HEK293 (cell line): ENCODE measurements around the gene TPM4.

Experiments
- CTCF ChIA-PET: fragments of 350-600 bp; formaldehyde crosslinking; extraction: SDS; loops from one replicate; lab custom pipeline; 2021; ENCODE audit warnings: antibody characterized with exemption; lab: Yijun Ruan, JAX
- POLR2A ChIA-PET: fragments of 300-600 bp; formaldehyde crosslinking; extraction: SDS; loops from one replicate; lab custom pipeline; 2020; ENCODE audit warnings: antibody characterized with exemption, inconsistent platforms; lab: Yijun Ruan, JAX
- H3K27ac ChIP-seq: fragments of 200-500 bp; sonication (Bioruptor generic); 2 replicates; pipeline ENCODE4 v1.5.1; 2014; ENCODE audit warnings: low read depth, low read length, control low read depth, inconsistent platforms; ENCODE audit errors: extremely low read depth
- H3K36me3 ChIP-seq, 2 experiments: fragments of 200-500 bp in 1 of 2; sonication (Bioruptor generic) in 1 of 2; 1 replicate in 1 of 2; 2 replicates in 1 of 2; pipeline ENCODE4 v1.5.1; 2014 to 2017; ENCODE audit warnings: inconsistent platforms in 2 of 2, low read length in 2 of 2; ENCODE audit not compliant: control insufficient read depth in 2 of 2, insufficient read depth in 1 of 2
- H3K4me1 ChIP-seq: fragments of 200-500 bp; sonication (Bioruptor generic); 2 replicates; pipeline ENCODE4 v1.5.1; 2014; ENCODE audit warnings: mild to moderate bottlenecking, low read length, inconsistent platforms; ENCODE audit not compliant: control insufficient read depth, insufficient read depth
- H3K4me3 ChIP-seq: 2 replicates; pipeline ENCODE4 v1.5.1; 2011; ENCODE audit warnings: low read depth, mild to moderate bottlenecking, control low read depth, low read length, moderate library complexity
- H3K9me3 ChIP-seq: fragments of 200-500 bp; sonication (Bioruptor generic); 2 replicates; pipeline ENCODE4 v1.5.1; 2014; ENCODE audit warnings: low read depth, low read length, inconsistent platforms; ENCODE audit not compliant: control insufficient read depth, insufficient read depth
- IKZF3 ChIP-seq: fragments of 450-650 bp; IDR thresholded peaks from 2 replicates; pipeline ENCODE4 v1.5.0; 2018; ENCODE audit warnings: missing biosample characterization, mild to moderate bottlenecking, missing genetic modification characterization, moderate library complexity
- MEIS1 ChIP-seq: sonication (generic); formaldehyde crosslinking; IDR thresholded peaks from 2 replicates; pipeline ENCODE4 v1.8.1; 2022; ENCODE audit warnings: missing genetic modification reagents, mild to moderate bottlenecking, borderline replicate concordance
- PRDM1 ChIP-seq: fragments of 450-650 bp; formaldehyde crosslinking; IDR thresholded peaks from 2 replicates; pipeline ENCODE4; 2016; ENCODE audit warnings: missing biosample characterization, missing genetic modification characterization
- SETDB1 ChIP-seq: IDR thresholded peaks from one replicate; pipeline ENCODE4 v1.6.1; 2017; ENCODE audit warnings: mild to moderate bottlenecking, low read length, moderate library complexity, mixed read lengths; ENCODE audit not compliant: insufficient read length
- WT1 ChIP-seq: fragments of 450-650 bp; formaldehyde crosslinking; IDR thresholded peaks from 2 replicates; pipeline ENCODE4 v1.5.1; 2016; ENCODE audit warnings: missing biosample characterization, missing genetic modification characterization
- YY2 ChIP-seq: fragments of 450-650 bp; formaldehyde crosslinking; IDR thresholded peaks from 2 replicates; pipeline ENCODE4 v1.5.1; 2016; ENCODE audit warnings: missing biosample characterization, missing genetic modification characterization
- ZNF121 ChIP-seq: fragments of 450-650 bp; formaldehyde crosslinking; IDR thresholded peaks from 2 replicates; pipeline ENCODE4 v1.5.1; 2016; ENCODE audit warnings: missing biosample characterization, missing genetic modification characterization
- ZNF132 ChIP-seq: fragments of 450-650 bp; formaldehyde crosslinking; IDR thresholded peaks from 2 replicates; pipeline ENCODE4 v1.5.1; 2017; ENCODE audit warnings: missing biosample characterization, missing genetic modification characterization, borderline replicate concordance
- ZNF138 ChIP-seq: fragments of 450-650 bp; formaldehyde crosslinking; IDR thresholded peaks from 2 replicates; pipeline ENCODE4 v1.5.1; 2016; ENCODE audit warnings: missing biosample characterization, missing genetic modification characterization, borderline replicate concordance
- ZNF157 ChIP-seq: fragments of 450-650 bp; formaldehyde crosslinking; IDR thresholded peaks from 2 replicates; pipeline ENCODE4 v1.5.1; 2016; ENCODE audit warnings: missing biosample characterization, missing genetic modification characterization
- ZNF501 ChIP-seq: fragments of 450-650 bp; formaldehyde crosslinking; IDR thresholded peaks from 2 replicates; pipeline ENCODE4 v1.5.1; 2016; ENCODE audit warnings: missing biosample characterization, missing genetic modification characterization
- ZNF555 ChIP-seq: fragments of 450-650 bp; formaldehyde crosslinking; conservative IDR thresholded peaks from 2 replicates; pipeline ENCODE4 v1.5.1; 2017; ENCODE audit warnings: missing biosample characterization, mild to moderate bottlenecking, missing genetic modification characterization, inconsistent platforms
- ZNF623 ChIP-seq: fragments of 450-650 bp; formaldehyde crosslinking; IDR thresholded peaks from 2 replicates; pipeline ENCODE4 v1.5.1; 2016; ENCODE audit warnings: missing biosample characterization, missing genetic modification characterization
- ZNF658 ChIP-seq: fragments of 450-650 bp; formaldehyde crosslinking; IDR thresholded peaks from 2 replicates; pipeline ENCODE4; 2016; ENCODE audit warnings: missing biosample characterization, missing genetic modification characterization
- ZNF768 ChIP-seq: fragments of 450-650 bp; formaldehyde crosslinking; IDR thresholded peaks from 2 replicates; pipeline ENCODE4 v1.5.1; 2018; ENCODE audit warnings: missing biosample characterization, mild to moderate bottlenecking, missing genetic modification characterization
- ZSCAN18 ChIP-seq: fragments of 450-650 bp; formaldehyde crosslinking; IDR thresholded peaks from 2 replicates; pipeline ENCODE4 v1.5.1; 2016; ENCODE audit warnings: missing biosample characterization, missing genetic modification characterization
- TF ChIP-seq, protein P1 (sequence below): fragments of 450-650 bp; formaldehyde crosslinking; IDR thresholded peaks from 2 replicates; pipeline ENCODE4 v1.5.1; 2016; ENCODE audit warnings: missing biosample characterization, missing genetic modification characterization
- TF ChIP-seq, protein P2 (sequence below): fragments of 450-650 bp; formaldehyde crosslinking; IDR thresholded peaks from 2 replicates; pipeline ENCODE4 v1.5.1; 2016; ENCODE audit warnings: missing biosample characterization, missing genetic modification characterization

The TPM4 gene

GRCh38 chr19:16139752-16140151 is 63.5 kb downstream of the TPM4 start (continued):
- TF ChIP-seq WT1 (tag by site-specific recombination) (no peak), ZNF623 (tag by site-specific recombination) (no peak), ZNF501 (tag by site-specific recombination) (no peak), ZNF138 (tag by site-specific recombination) (no peak), SETDB1 (no peak), ZNF555 (no peak), YY2 (no peak)

GRCh38 chr19:16141043-16141442 is 64.7 kb downstream of the TPM4 start:
- H3K4me3 ChIP-seq, result no peak overlapping the region
- no peak for TF ChIP-seq ZNF658
- TF ChIP-seq ZNF157 (tag by site-specific recombination), result no peak
- peak; percentile 93; the same call in 1 of the 2 replicates for TF ChIP-seq ZNF768
- TF ChIP-seq, all 188 proteins: peak for 1
- Histone ChIP-seq H3K27ac (no peak overlapping the region), H3K36me3 (no peaks in the 10 kb centered on the region), H3K9me3 (no peaks in the 10 kb centered on the region), H3K4me1 (no peaks in the 10 kb centered on the region)
- POLR2A ChIA-PET, result no interaction called here
- CTCF ChIA-PET, result no interaction called here

GRCh38 chr19:16142032-16142580 is 65.8 kb downstream of the TPM4 start:
- CTCF ChIA-PET, result no interaction called here
- peak; percentile 42; the same call in 1 of the 2 replicates for TF ChIP-seq ZNF121
- TF ChIP-seq, protein P1, sequence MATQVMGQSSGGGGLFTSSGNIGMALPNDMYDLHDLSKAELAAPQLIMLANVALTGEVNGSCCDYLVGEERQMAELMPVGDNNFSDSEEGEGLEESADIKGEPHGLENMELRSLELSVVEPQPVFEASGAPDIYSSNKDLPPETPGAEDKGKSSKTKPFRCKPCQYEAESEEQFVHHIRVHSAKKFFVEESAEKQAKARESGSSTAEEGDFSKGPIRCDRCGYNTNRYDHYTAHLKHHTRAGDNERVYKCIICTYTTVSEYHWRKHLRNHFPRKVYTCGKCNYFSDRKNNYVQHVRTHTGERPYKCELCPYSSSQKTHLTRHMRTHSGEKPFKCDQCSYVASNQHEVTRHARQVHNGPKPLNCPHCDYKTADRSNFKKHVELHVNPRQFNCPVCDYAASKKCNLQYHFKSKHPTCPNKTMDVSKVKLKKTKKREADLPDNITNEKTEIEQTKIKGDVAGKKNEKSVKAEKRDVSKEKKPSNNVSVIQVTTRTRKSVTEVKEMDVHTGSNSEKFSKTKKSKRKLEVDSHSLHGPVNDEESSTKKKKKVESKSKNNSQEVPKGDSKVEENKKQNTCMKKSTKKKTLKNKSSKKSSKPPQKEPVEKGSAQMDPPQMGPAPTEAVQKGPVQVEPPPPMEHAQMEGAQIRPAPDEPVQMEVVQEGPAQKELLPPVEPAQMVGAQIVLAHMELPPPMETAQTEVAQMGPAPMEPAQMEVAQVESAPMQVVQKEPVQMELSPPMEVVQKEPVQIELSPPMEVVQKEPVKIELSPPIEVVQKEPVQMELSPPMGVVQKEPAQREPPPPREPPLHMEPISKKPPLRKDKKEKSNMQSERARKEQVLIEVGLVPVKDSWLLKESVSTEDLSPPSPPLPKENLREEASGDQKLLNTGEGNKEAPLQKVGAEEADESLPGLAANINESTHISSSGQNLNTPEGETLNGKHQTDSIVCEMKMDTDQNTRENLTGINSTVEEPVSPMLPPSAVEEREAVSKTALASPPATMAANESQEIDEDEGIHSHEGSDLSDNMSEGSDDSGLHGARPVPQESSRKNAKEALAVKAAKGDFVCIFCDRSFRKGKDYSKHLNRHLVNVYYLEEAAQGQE (tag by site-specific recombination), result no peak
- POLR2A ChIA-PET, result no interaction called here
- Histone ChIP-seq H3K4me1 (no peaks in the 10 kb centered on the region), H3K36me3 (no peaks in the 10 kb centered on the region), H3K27ac (no peak overlapping the region), H3K9me3 (no peaks in the 10 kb centered on the region), H3K4me3 (no peak overlapping the region)

DNA sequence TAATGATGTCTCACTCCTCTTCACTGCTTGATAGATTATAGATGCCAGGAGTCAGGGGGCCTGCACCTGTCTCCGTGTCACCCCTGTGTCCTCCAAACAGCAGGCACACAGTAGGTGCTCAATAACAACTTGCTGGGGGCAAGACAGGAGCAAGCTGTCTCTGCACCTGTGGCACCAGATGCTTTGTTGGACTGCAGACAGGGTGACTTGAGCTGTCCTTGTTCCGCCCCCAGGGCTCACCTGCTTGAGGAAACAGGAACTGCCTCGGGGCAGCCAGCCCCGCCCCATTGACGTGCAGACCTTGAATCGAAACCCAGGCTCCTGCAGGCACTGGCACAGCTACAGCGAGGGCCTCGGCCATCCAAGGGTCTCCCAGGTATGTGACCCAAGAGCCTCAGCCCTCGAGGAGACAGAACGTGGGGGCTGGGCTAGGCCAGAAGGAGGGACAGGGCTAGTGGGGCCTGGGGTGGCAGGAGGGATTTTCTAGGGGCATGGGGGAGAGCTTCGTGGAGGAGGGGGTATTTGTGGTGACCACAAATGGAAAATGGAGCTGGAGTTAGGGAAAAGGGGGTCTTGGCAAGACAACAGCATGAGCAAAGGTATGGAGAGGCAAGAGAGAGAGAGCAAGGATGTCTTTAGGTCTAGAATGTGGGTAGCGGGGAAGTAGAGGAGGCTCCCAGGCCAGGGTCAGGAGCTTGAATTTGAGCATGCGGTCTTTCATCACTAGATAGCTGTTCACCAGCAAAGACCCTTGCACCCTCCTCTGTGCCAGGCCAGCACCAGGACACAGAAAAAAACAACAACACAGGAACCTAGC is 67.3 kb downstream of the TPM4 start, which contains the start of gene HSH2D:
Gene HSH2D, plus strand, starts transcription at position 287 of the 817 bp plus-strand sequence. CDS start 5,066 bp downstream, outside the sequence.
- no peak within 1 kb of the TSS for H3K27ac ChIP-seq
- TF ChIP-seq ZSCAN18 (no peak), ZNF132 (tag by site-specific recombination) (no peak), PRDM1 (tag by site-specific recombination) (no peak), MEIS1 (CRISPR knock-in tag) (no peak), IKZF3 (tag by site-specific recombination) (no peak)
- TF ChIP-seq, protein P2, sequence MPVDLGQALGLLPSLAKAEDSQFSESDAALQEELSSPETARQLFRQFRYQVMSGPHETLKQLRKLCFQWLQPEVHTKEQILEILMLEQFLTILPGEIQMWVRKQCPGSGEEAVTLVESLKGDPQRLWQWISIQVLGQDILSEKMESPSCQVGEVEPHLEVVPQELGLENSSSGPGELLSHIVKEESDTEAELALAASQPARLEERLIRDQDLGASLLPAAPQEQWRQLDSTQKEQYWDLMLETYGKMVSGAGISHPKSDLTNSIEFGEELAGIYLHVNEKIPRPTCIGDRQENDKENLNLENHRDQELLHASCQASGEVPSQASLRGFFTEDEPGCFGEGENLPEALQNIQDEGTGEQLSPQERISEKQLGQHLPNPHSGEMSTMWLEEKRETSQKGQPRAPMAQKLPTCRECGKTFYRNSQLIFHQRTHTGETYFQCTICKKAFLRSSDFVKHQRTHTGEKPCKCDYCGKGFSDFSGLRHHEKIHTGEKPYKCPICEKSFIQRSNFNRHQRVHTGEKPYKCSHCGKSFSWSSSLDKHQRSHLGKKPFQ (tag by site-specific recombination), result no peak
- no peaks in the 10 kb centered on the region for H3K4me1 ChIP-seq
- no peaks in the 10 kb centered on the region for H3K9me3 ChIP-seq
- H3K36me3 ChIP-seq, result no peaks in the 10 kb centered on the region
- CTCF ChIA-PET, result interaction anchor here (1.0 kb wide), 1 partner anchor 103 kb away, joined by 5 read pairs; no protein-coding TSS in a partner anchor
- POLR2A ChIA-PET, result no interaction called here
- H3K4me3 ChIP-seq, result no peak within 1 kb of the TSS
